ENCODE results near the gene TMPRSS13.

Gene TMPRSS13

GRCh38 chr11:117884994-117885393, 44.2 kb downstream of the TMPRSS13 start:
- in situ Hi-C loops (cut with HindIII; ENCODE audit: low sequenced_read_pairs), result no loop called here
- no peak for DNase-seq (ENCODE audit: low read depth)

GRCh38 chr11:117883063-117883462, 46.1 kb downstream of the TMPRSS13 start:
- H3K4me3 ChIP-seq (ENCODE audit: low read depth, low read length), result no peak overlapping the region
- no peak for TF ChIP-seq CTCF (IDR thresholded peaks at IDR 0.05; ENCODE audit: low read depth, low read length, missing control alignments)
- in situ Hi-C loops (cut with HindIII; ENCODE audit: low sequenced_read_pairs), result no loop called here
- no peak for DNase-seq (ENCODE audit: low read depth)

More at GRCh38 chr11:117884994-117885393, 44.2 kb downstream of the TMPRSS13 start:
- no peak overlapping the region for H3K4me3 ChIP-seq (ENCODE audit: low read depth, low read length)
- no peak for TF ChIP-seq CTCF (IDR thresholded peaks at IDR 0.05; ENCODE audit: low read depth, low read length, missing control alignments)

GRCh38 chr11:117882311-117882905, 46.8 kb downstream of the TMPRSS13 start:
- in situ Hi-C loops (cut with HindIII; ENCODE audit: low sequenced_read_pairs), result no loop called here
- TF ChIP-seq CTCF (IDR thresholded peaks at IDR 0.05; ENCODE audit: low read depth, low read length, missing control alignments), result no peak
- H3K4me3 ChIP-seq (ENCODE audit: low read depth, low read length), result no peak overlapping the region
- DNase-seq (ENCODE audit: low read depth), result no peak

- in situ Hi-C loops (cut with HindIII; ENCODE audit: low sequenced_read_pairs), result no loop called here
- TF ChIP-seq CTCF (IDR thresholded peaks at IDR 0.05; ENCODE audit: low read depth, low read length, missing control alignments), result no peak
- H3K4me3 ChIP-seq (ENCODE audit: low read depth, low read length), result no peak overlapping the region
- no peak for DNase-seq (ENCODE audit: low read depth)
Observed at GRCh38 chr11:117881217-117881616, 48.0 kb downstream of the TMPRSS13 start.

- no peak for DNase-seq (ENCODE audit: low read depth)
- H3K4me3 ChIP-seq (ENCODE audit: low read depth, low read length), result no peak overlapping the region
- TF ChIP-seq CTCF (IDR thresholded peaks at IDR 0.05; ENCODE audit: low read depth, low read length, missing control alignments), result no peak
- in situ Hi-C loops (cut with HindIII; ENCODE audit: low sequenced_read_pairs), result no loop called here
Observed at GRCh38 chr11:117879516-117880480, 49.4 kb downstream of the TMPRSS13 start.

- no peak overlapping the region for H3K4me3 ChIP-seq (ENCODE audit: low read depth, low read length)
- no peak for DNase-seq (ENCODE audit: low read depth)
- TF ChIP-seq CTCF (IDR thresholded peaks at IDR 0.05; ENCODE audit: low read depth, low read length, missing control alignments), result no peak
- in situ Hi-C loops (cut with HindIII; ENCODE audit: low sequenced_read_pairs), result no loop called here
Observed at GRCh38 chr11:117878939-117879475, 50.2 kb downstream of the TMPRSS13 start.
